Measurements from ENCODE around the gene NIPSNAP3A.
A peak's percentile ranks its signal among the peaks of the same experiment; 100 is the strongest.
"Not testable (repeated sequence)": the region's sequence is repeated elsewhere in the genome, so short reads cannot be mapped to it uniquely, and the experiment has no call there.

The NIPSNAP3A gene

DNA sequence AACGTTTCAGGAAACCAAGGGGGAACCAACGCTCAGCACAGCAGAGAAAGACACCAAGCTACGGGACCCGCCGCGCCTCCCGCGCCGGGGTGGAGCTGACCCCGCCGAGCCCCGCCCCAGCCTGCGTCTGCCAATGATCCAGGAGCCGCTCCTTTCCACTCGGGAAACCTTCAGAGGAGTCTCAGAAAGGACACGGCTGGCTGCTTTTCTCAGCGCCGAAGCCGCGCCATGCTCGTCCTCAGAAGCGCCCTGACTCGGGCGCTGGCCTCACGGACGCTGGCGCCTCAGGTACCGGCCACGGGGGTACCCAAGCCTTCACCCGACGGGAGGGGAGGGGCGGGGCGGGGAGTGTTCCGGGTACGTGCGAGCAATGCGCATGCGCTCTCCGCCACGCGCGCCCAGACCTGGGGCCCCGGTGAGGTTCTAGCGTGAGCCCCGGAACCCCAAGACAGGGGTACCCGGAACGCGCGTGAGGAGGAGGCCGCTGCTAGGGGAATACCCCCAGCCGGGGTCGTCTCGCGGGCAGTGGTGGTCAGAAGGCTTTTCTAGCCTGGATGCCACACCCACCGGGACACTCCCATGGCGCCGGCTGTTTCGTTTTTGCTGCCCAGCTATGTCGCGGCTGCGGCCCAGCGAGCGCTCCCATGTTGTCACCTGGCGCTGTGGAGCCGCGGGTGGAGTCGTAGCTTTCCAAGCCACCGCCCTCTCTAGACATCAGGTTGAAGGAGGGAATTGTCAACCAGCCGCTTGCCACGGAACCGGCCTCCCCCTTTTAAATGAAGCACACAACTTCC, at the start of gene NIPSNAP3A:
Gene NIPSNAP3A (plus strand): TSS at position 119 of the 794 bp plus-strand sequence. CDS start 110 bp downstream, at position 229.
- peak within 1 kb of the TSS; percentile 99 for H2AFZ ChIP-seq (ENCODE audit: low read length, unreplicated experiment)
- H3K4me1 ChIP-seq (ENCODE audit: control insufficient read depth, insufficient read depth, low read length, unreplicated experiment) = peaks cover 9% of the 10 kb centered on the region
- H3K79me2 ChIP-seq (ENCODE audit: control insufficient read depth, insufficient read depth, low read length, unreplicated experiment) = peaks cover 23% of the 10 kb centered on the region
- H3K27me3 ChIP-seq (ENCODE audit: insufficient read depth, low read length) = no peaks in the 10 kb centered on the region
- H3K36me3 ChIP-seq (ENCODE audit: insufficient read depth, low read length) = peaks cover 13% of the 10 kb centered on the region
- peak within 1 kb of the TSS; percentile 97 for H3K4me3 ChIP-seq (ENCODE audit: low read depth, low read length)
- peak within 1 kb of the TSS; percentile 76 for H3K27ac ChIP-seq (ENCODE audit: low read depth, low read length)

- Histone ChIP-seq H3K27ac (ENCODE audit: low read depth, low read length) (no peak overlapping the region), H3K4me3 (ENCODE audit: low read depth, low read length) (no peak overlapping the region), H2AFZ (ENCODE audit: low read length, unreplicated experiment) (no peak overlapping the region), H3K4me1 (ENCODE audit: control insufficient read depth, insufficient read depth, low read length, unreplicated experiment) (no peaks in the 10 kb centered on the region), H3K27me3 (ENCODE audit: insufficient read depth, low read length) (no peaks in the 10 kb centered on the region), H3K79me2 (ENCODE audit: control insufficient read depth, insufficient read depth, low read length, unreplicated experiment) (no peaks in the 10 kb centered on the region), H3K36me3 (ENCODE audit: insufficient read depth, low read length) (no peaks in the 10 kb centered on the region)
These were observed 47.2 kb upstream of the NIPSNAP3A start for GRCh38 chr9:104700306-104700705.

GRCh38 chr9:104708737-104709136, 38.7 kb upstream of the NIPSNAP3A start:
- H3K27ac ChIP-seq (ENCODE audit: low read depth, low read length); H3K36me3 ChIP-seq (ENCODE audit: insufficient read depth, low read length); H3K79me2 ChIP-seq (ENCODE audit: control insufficient read depth, insufficient read depth, low read length, unreplicated experiment); H3K4me1 ChIP-seq (ENCODE audit: control insufficient read depth, insufficient read depth, low read length, unreplicated experiment); H3K4me3 ChIP-seq (ENCODE audit: low read depth, low read length); H2AFZ ChIP-seq (ENCODE audit: low read length, unreplicated experiment); H3K27me3 ChIP-seq (ENCODE audit: insufficient read depth, low read length): not testable (repeated sequence)

GRCh38 chr9:104711604-104712003, 35.9 kb upstream of the NIPSNAP3A start:
- no peaks in the 10 kb centered on the region for H3K27me3 ChIP-seq (ENCODE audit: insufficient read depth, low read length)
- no peak overlapping the region for H3K4me3 ChIP-seq (ENCODE audit: low read depth, low read length)
- no peaks in the 10 kb centered on the region for H3K79me2 ChIP-seq (ENCODE audit: control insufficient read depth, insufficient read depth, low read length, unreplicated experiment)
- H3K36me3 ChIP-seq (ENCODE audit: insufficient read depth, low read length) = no peaks in the 10 kb centered on the region
- no peak overlapping the region for H3K27ac ChIP-seq (ENCODE audit: low read depth, low read length)
- no peak overlapping the region for H2AFZ ChIP-seq (ENCODE audit: low read length, unreplicated experiment)
- no peaks in the 10 kb centered on the region for H3K4me1 ChIP-seq (ENCODE audit: control insufficient read depth, insufficient read depth, low read length, unreplicated experiment)

DNA sequence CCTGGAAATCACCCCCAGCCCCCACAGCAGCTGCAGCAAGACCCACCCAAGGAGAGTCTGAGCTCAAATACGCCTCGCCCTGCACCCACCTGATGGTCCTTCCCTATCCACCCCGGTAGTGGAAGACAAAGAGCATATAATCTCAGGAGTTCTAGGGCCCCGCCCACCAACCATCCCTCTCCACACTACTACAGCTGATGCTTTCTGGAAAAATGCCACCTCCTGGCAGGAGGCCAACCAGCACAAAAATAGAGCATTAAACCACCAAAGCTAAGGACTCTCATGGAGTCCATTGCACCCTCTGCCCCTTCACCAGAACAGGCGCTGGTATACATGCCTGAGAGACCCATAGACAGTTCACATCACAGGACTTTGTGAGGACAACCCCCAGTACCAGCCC, 22.5 kb upstream of the NIPSNAP3A start:
- no peaks in the 10 kb centered on the region for H3K36me3 ChIP-seq (ENCODE audit: insufficient read depth, low read length)
- no peak overlapping the region for H3K27ac ChIP-seq (ENCODE audit: low read depth, low read length)
- no peak overlapping the region for H2AFZ ChIP-seq (ENCODE audit: low read length, unreplicated experiment)
- H3K79me2 ChIP-seq (ENCODE audit: control insufficient read depth, insufficient read depth, low read length, unreplicated experiment) = no peaks in the 10 kb centered on the region
- no peaks in the 10 kb centered on the region for H3K27me3 ChIP-seq (ENCODE audit: insufficient read depth, low read length)
- no peaks in the 10 kb centered on the region for H3K4me1 ChIP-seq (ENCODE audit: control insufficient read depth, insufficient read depth, low read length, unreplicated experiment)
- H3K4me3 ChIP-seq (ENCODE audit: low read depth, low read length) = no peak overlapping the region

GRCh38 chr9:104738452-104738851, 9.0 kb upstream of the NIPSNAP3A start:
- Histone ChIP-seq H3K4me1 (ENCODE audit: control insufficient read depth, insufficient read depth, low read length, unreplicated experiment) (peaks cover 10% of the 10 kb centered on the region), H3K27ac (ENCODE audit: low read depth, low read length) (no peak overlapping the region), H3K36me3 (ENCODE audit: insufficient read depth, low read length) (no peaks in the 10 kb centered on the region), H3K4me3 (ENCODE audit: low read depth, low read length) (no peak overlapping the region), H3K79me2 (ENCODE audit: control insufficient read depth, insufficient read depth, low read length, unreplicated experiment) (no peaks in the 10 kb centered on the region), H3K27me3 (ENCODE audit: insufficient read depth, low read length) (no peaks in the 10 kb centered on the region), H2AFZ (ENCODE audit: low read length, unreplicated experiment) (no peak overlapping the region)

DNA sequence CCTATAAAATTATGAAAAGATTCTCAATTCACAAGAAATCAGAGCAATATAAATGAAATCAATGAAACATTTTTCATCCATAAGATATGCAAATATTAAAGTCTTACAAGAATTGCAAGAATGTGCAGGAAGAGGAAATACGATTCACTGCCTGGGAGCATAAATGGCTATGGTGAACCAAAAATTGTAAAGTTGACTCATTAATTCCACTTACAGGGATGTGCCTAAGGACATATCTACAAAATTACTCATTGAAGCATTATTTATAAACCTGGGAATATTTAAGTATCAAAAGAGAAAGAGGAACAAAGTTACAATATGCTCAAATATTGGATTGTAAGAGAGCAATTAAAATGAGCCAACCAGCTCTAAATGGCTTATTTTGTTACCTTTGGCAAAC, 6.9 kb upstream of the NIPSNAP3A start:
- Histone ChIP-seq H3K79me2 (ENCODE audit: control insufficient read depth, insufficient read depth, low read length, unreplicated experiment) (no peaks in the 10 kb centered on the region), H3K36me3 (ENCODE audit: insufficient read depth, low read length) (no peaks in the 10 kb centered on the region), H3K4me1 (ENCODE audit: control insufficient read depth, insufficient read depth, low read length, unreplicated experiment) (peaks cover 10% of the 10 kb centered on the region), H3K27me3 (ENCODE audit: insufficient read depth, low read length) (no peaks in the 10 kb centered on the region), H3K4me3 (ENCODE audit: low read depth, low read length) (peak overlapping the region; percentile 12), H2AFZ (ENCODE audit: low read length, unreplicated experiment) (peak overlapping the region; percentile 74), H3K27ac (ENCODE audit: low read depth, low read length) (peak overlapping the region; percentile 70)

- Histone ChIP-seq H3K79me2 (ENCODE audit: control insufficient read depth, insufficient read depth, low read length, unreplicated experiment) (peaks cover 4% of the 10 kb centered on the region), H2AFZ (ENCODE audit: low read length, unreplicated experiment) (no peak overlapping the region), H3K4me1 (ENCODE audit: control insufficient read depth, insufficient read depth, low read length, unreplicated experiment) (peaks cover 10% of the 10 kb centered on the region), H3K36me3 (ENCODE audit: insufficient read depth, low read length) (no peaks in the 10 kb centered on the region), H3K27ac (ENCODE audit: low read depth, low read length) (no peak overlapping the region), H3K4me3 (ENCODE audit: low read depth, low read length) (no peak overlapping the region), H3K27me3 (ENCODE audit: insufficient read depth, low read length) (no peaks in the 10 kb centered on the region)
These were observed 4.0 kb upstream of the NIPSNAP3A start for GRCh38 chr9:104743376-104743985.

DNA sequence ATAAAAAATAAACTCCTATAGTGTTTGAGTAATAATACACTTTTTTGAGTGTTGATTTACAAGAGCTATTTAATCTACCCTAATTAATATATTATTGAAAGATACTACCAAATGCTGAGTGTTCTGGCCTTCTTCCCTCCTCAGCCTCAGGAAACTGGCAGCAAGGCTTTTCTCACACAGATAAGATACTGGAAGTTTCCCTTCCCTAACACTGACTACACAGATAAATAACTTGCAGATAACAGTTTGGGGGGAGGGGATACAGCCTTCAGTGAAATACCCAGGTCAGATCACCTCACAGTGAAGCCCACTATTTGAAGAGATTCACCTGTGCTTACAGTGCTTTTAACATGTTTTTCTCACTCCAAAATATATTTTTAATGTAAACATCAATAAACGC, 1.6 kb upstream of the NIPSNAP3A start:
- H3K27me3 ChIP-seq (ENCODE audit: insufficient read depth, low read length) = no peaks in the 10 kb centered on the region
- peaks cover 12% of the 10 kb centered on the region for H3K4me1 ChIP-seq (ENCODE audit: control insufficient read depth, insufficient read depth, low read length, unreplicated experiment)
- no peak overlapping the region for H3K4me3 ChIP-seq (ENCODE audit: low read depth, low read length)
- no peaks in the 10 kb centered on the region for H3K36me3 ChIP-seq (ENCODE audit: insufficient read depth, low read length)
- H2AFZ ChIP-seq (ENCODE audit: low read length, unreplicated experiment) = no peak overlapping the region
- H3K79me2 ChIP-seq (ENCODE audit: control insufficient read depth, insufficient read depth, low read length, unreplicated experiment) = peaks cover 23% of the 10 kb centered on the region
- no peak overlapping the region for H3K27ac ChIP-seq (ENCODE audit: low read depth, low read length)

- H3K27me3 ChIP-seq (ENCODE audit: insufficient read depth, low read length) = no peaks in the 10 kb centered on the region
- H3K36me3 ChIP-seq (ENCODE audit: insufficient read depth, low read length) = peaks cover 1% of the 10 kb centered on the region; the same call in 1 of the 2 replicates
- H3K4me3 ChIP-seq (ENCODE audit: low read depth, low read length) = no peak overlapping the region; the same call in 1 of the 2 replicates
- H3K27ac ChIP-seq (ENCODE audit: low read depth, low read length) = no peak overlapping the region
- peaks cover 9% of the 10 kb centered on the region for H3K4me1 ChIP-seq (ENCODE audit: control insufficient read depth, insufficient read depth, low read length, unreplicated experiment)
- H2AFZ ChIP-seq (ENCODE audit: low read length, unreplicated experiment) = no peak overlapping the region
- peaks cover 23% of the 10 kb centered on the region for H3K79me2 ChIP-seq (ENCODE audit: control insufficient read depth, insufficient read depth, low read length, unreplicated experiment)
These were observed 1.2 kb upstream of the NIPSNAP3A start for GRCh38 chr9:104746285-104746684.

- H3K79me2 ChIP-seq (ENCODE audit: control insufficient read depth, insufficient read depth, low read length, unreplicated experiment) = peaks cover 23% of the 10 kb centered on the region
- no peaks in the 10 kb centered on the region for H3K27me3 ChIP-seq (ENCODE audit: insufficient read depth, low read length)
- H3K36me3 ChIP-seq (ENCODE audit: insufficient read depth, low read length) = peaks cover 6% of the 10 kb centered on the region; the same call in 1 of the 2 replicates
- peak overlapping the region; percentile 97 for H3K4me3 ChIP-seq (ENCODE audit: low read depth, low read length)
- peaks cover 9% of the 10 kb centered on the region for H3K4me1 ChIP-seq (ENCODE audit: control insufficient read depth, insufficient read depth, low read length, unreplicated experiment)
- H2AFZ ChIP-seq (ENCODE audit: low read length, unreplicated experiment) = peak overlapping the region; percentile 99
- H3K27ac ChIP-seq (ENCODE audit: low read depth, low read length) = no peak overlapping the region
These were observed 685 bp upstream of the NIPSNAP3A start for GRCh38 chr9:104746798-104747197.

Measured in ACC112 (cell line).